ENCODE measurements around the gene IL20.

GRCh38 chr1:206882555-206882954, 17.1 kb downstream of the IL20 start:
- TF ChIP-seq EZH2 (IDR thresholded peaks at IDR 0.05; ENCODE audit: insufficient read depth, poor library complexity, severe bottlenecking) (no peak), EZH2phosphoT487 (IDR thresholded peaks at IDR 0.05; ENCODE audit: insufficient read depth, low read depth) (no peak)
